Measurements from ENCODE around the gene NUFIP2. TPM values are rescaled to one million over a fixed set of nuclear protein-coding genes. Genes with fewer than 3 reads are reported as not detected.

Gene NUFIP2
- total and polyA plus RNA-seq, 5 donors from 2014 or later = 6.4 to 80.6 (median 8.5) TPM

DNA sequence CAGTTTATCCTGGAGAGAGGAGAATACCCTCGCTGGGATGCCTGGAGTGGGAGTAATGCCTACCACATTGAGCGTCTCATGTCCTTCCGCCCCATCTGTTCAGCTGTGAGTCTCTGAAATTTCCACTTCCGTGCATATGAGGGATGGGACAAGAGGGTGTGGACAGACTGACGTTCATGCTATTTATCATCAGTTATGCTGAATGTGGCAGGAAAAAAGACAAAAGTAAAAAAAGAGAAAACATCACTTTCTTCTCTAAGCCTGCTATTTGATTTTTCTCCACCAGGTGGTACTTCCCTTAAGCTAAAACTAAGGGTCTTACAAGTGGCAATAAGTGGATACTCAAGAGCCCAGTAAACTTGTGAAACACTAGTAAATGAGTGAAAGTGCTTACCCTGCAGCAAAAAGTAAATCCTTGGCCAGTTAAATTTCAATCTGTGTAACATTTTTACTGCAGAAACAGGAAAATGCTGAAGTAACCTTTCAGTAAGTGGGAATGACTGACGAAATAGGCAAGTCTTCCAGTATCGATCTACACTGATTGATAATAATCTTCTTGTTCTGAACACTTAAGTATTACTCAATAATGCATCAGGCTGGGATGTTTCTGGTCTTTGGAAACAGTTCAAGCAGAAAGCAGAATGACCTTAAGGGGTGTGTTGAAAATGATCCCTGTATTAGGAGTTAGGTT is 41.7 kb downstream of the NUFIP2 start:
- Mint-ChIP-seq H3K4me3 (no peak overlapping the region), H3K27me3 (no peaks in the 10 kb centered on the region), H3K4me1 (peaks cover 5 to 13% (median 8%) of the 10 kb centered on the region in 4 donors), H3K27ac (no peak overlapping the region), H3K36me3 (peaks cover 4% of the 10 kb centered on the region), H3K9me3 (peaks cover 0 to 1% (median 0%) of the 10 kb centered on the region in 7 donors)
- Histone ChIP-seq H3K27ac (ENCODE audit: insufficient read depth, low read length, poor library complexity, severe bottlenecking) (no peak overlapping the region), H3K36me3 (ENCODE audit: control insufficient read depth, insufficient read depth, low read length) (peaks cover 10% of the 10 kb centered on the region), H3K4me1 (ENCODE audit: control insufficient read depth, insufficient read depth, low read length, poor library complexity, severe bottlenecking) (no peaks in the 10 kb centered on the region), H3K9me3 (ENCODE audit: control insufficient read depth in 2 of 2, low read length in 2 of 2) (no peaks in the 10 kb centered on the region), H3K27me3 (ENCODE audit: control insufficient read depth, insufficient read depth, low read length) (no peaks in the 10 kb centered on the region), H3K4me3 (ENCODE audit: low read depth, low read length) (no peak overlapping the region)
- DNase-seq = peak in 1 of 3 donors; percentile 44
- no peak for ATAC-seq (ENCODE audit: low read depth in 2 of 2)

- H3K4me1 ChIP-seq (ENCODE audit: control insufficient read depth, insufficient read depth, low read length, poor library complexity, severe bottlenecking) = no peaks in the 10 kb centered on the region
- Mint-ChIP-seq H3K36me3 (no peaks in the 10 kb centered on the region), H3K27me3 (no peaks in the 10 kb centered on the region), H3K9me3 (peaks cover 0 to 1% (median 0%) of the 10 kb centered on the region in 7 donors), H3K4me1 (peaks cover 0 to 8% (median 3%) of the 10 kb centered on the region in 4 donors), H3K27ac (peak overlapping the region in 1 of 3 donors; percentile 43), H3K4me3 (no peak overlapping the region)
- no peak overlapping the region for H3K27ac ChIP-seq (ENCODE audit: insufficient read depth, low read length, poor library complexity, severe bottlenecking)
- ATAC-seq (ENCODE audit: low read depth in 2 of 2) (no peak), DNase-seq (no peak)
- H3K9me3 ChIP-seq (ENCODE audit: control insufficient read depth in 2 of 2, low read length in 2 of 2) = no peaks in the 10 kb centered on the region
- no peak overlapping the region for H3K4me3 ChIP-seq (ENCODE audit: low read depth, low read length)
- peaks cover 9% of the 10 kb centered on the region for H3K36me3 ChIP-seq (ENCODE audit: control insufficient read depth, insufficient read depth, low read length)
- H3K27me3 ChIP-seq (ENCODE audit: control insufficient read depth, insufficient read depth, low read length) = no peaks in the 10 kb centered on the region
Observed at GRCh38 chr17:29251184-29251583, 42.8 kb downstream of the NUFIP2 start.

GRCh38 chr17:29250666-29251065 is 43.3 kb downstream of the NUFIP2 start:
- Mint-ChIP-seq H3K4me3 (no peak overlapping the region), H3K9me3 (peaks cover 0 to 1% (median 0%) of the 10 kb centered on the region in 7 donors), H3K36me3 (no peaks in the 10 kb centered on the region), H3K4me1 (peaks cover 0 to 5% (median 2%) of the 10 kb centered on the region in 4 donors), H3K27ac (peak overlapping the region in 1 of 3 donors; percentile 43), H3K27me3 (no peaks in the 10 kb centered on the region)
- H3K9me3 ChIP-seq (ENCODE audit: control insufficient read depth in 2 of 2, low read length in 2 of 2) = no peaks in the 10 kb centered on the region
- H3K4me1 ChIP-seq (ENCODE audit: control insufficient read depth, insufficient read depth, low read length, poor library complexity, severe bottlenecking) = no peaks in the 10 kb centered on the region
- H3K4me3 ChIP-seq (ENCODE audit: low read depth, low read length) = no peak overlapping the region
- peaks cover 9% of the 10 kb centered on the region for H3K36me3 ChIP-seq (ENCODE audit: control insufficient read depth, insufficient read depth, low read length)
- ATAC-seq (ENCODE audit: low read depth in 2 of 2) (no peak), DNase-seq (no peak)
- H3K27ac ChIP-seq (ENCODE audit: insufficient read depth, low read length, poor library complexity, severe bottlenecking) = no peak overlapping the region
- H3K27me3 ChIP-seq (ENCODE audit: control insufficient read depth, insufficient read depth, low read length) = no peaks in the 10 kb centered on the region

DNA sequence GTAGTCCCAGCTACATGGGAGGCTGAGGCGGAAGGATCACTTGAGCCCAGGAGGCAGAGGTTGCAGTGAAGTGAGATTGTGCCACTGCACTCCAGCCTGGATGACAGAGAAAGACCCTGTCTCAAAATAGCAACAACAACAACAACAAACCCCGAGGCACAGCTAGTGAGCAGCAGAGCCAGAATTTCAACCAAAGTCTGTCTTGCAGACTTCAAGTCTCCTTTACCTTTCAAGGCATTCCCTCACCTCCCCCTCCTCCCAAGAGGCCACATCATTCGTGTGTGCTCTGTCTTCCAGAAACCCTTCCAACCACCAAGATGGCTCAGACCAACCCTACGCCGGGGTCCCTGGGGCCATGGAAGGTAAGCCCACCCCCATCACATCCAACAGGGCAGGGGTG is 45.1 kb downstream of the NUFIP2 start:
- H3K4me3 ChIP-seq (ENCODE audit: low read depth, low read length) = no peak overlapping the region
- no peak overlapping the region for H3K27ac ChIP-seq (ENCODE audit: insufficient read depth, low read length, poor library complexity, severe bottlenecking)
- ATAC-seq (ENCODE audit: low read depth in 2 of 2) (no peak), DNase-seq (no peak)
- H3K36me3 ChIP-seq (ENCODE audit: control insufficient read depth, insufficient read depth, low read length) = peaks cover under 1% of the 10 kb centered on the region
- no peak overlapping the region for H3K27ac Mint-ChIP-seq
- no peaks in the 10 kb centered on the region for H3K27me3 ChIP-seq (ENCODE audit: control insufficient read depth, insufficient read depth, low read length)
- H3K9me3 ChIP-seq (ENCODE audit: control insufficient read depth in 2 of 2, low read length in 2 of 2) = no peaks in the 10 kb centered on the region
- H3K27me3 Mint-ChIP-seq = no peaks in the 10 kb centered on the region
- H3K4me1 Mint-ChIP-seq = peaks cover 0 to 2% (median under 1%) of the 10 kb centered on the region in 4 donors
- no peak overlapping the region for H3K4me3 Mint-ChIP-seq
- H3K36me3 Mint-ChIP-seq = no peaks in the 10 kb centered on the region
- H3K4me1 ChIP-seq (ENCODE audit: control insufficient read depth, insufficient read depth, low read length, poor library complexity, severe bottlenecking) = no peaks in the 10 kb centered on the region
- H3K9me3 Mint-ChIP-seq = peaks cover 0 to 1% (median 0%) of the 10 kb centered on the region in 7 donors

GRCh38 chr17:29247219-29247618 is 46.7 kb downstream of the NUFIP2 start:
- no peaks in the 10 kb centered on the region for H3K36me3 Mint-ChIP-seq
- Histone ChIP-seq H3K36me3 (ENCODE audit: control insufficient read depth, insufficient read depth, low read length) (no peaks in the 10 kb centered on the region), H3K4me3 (ENCODE audit: low read depth, low read length) (no peak overlapping the region), H3K9me3 (ENCODE audit: control insufficient read depth in 2 of 2, low read length in 2 of 2) (no peaks in the 10 kb centered on the region), H3K4me1 (ENCODE audit: control insufficient read depth, insufficient read depth, low read length, poor library complexity, severe bottlenecking) (no peaks in the 10 kb centered on the region), H3K27me3 (ENCODE audit: control insufficient read depth, insufficient read depth, low read length) (no peaks in the 10 kb centered on the region), H3K27ac (ENCODE audit: insufficient read depth, low read length, poor library complexity, severe bottlenecking) (no peak overlapping the region)
- DNase-seq = no peak
- peaks cover 0 to 2% (median under 1%) of the 10 kb centered on the region in 4 donors for H3K4me1 Mint-ChIP-seq
- H3K27ac Mint-ChIP-seq = no peak overlapping the region
- no peak overlapping the region for H3K4me3 Mint-ChIP-seq
- ATAC-seq (ENCODE audit: low read depth in 2 of 2) = no peak
- peaks cover 0 to 1% (median 0%) of the 10 kb centered on the region in 7 donors for H3K9me3 Mint-ChIP-seq
- no peaks in the 10 kb centered on the region for H3K27me3 Mint-ChIP-seq

GRCh38 chr17:29246628-29247027 is 47.3 kb downstream of the NUFIP2 start, which contains the start of gene CRYBA1:
Gene CRYBA1 (plus strand): TSS chr17:29246859. CDS start chr17:29246864, 5 bp downstream.
- no peaks in the 10 kb centered on the region for H3K36me3 Mint-ChIP-seq
- H3K4me1 Mint-ChIP-seq = peaks cover 0 to 2% (median 0%) of the 10 kb centered on the region in 4 donors
- H3K36me3 ChIP-seq (ENCODE audit: control insufficient read depth, insufficient read depth, low read length) = no peaks in the 10 kb centered on the region
- no peak within 1 kb of the TSS for H3K27ac ChIP-seq (ENCODE audit: insufficient read depth, low read length, poor library complexity, severe bottlenecking)
- H3K27me3 ChIP-seq (ENCODE audit: control insufficient read depth, insufficient read depth, low read length) = no peaks in the 10 kb centered on the region
- H3K4me1 ChIP-seq (ENCODE audit: control insufficient read depth, insufficient read depth, low read length, poor library complexity, severe bottlenecking) = no peaks in the 10 kb centered on the region
- no peak within 1 kb of the TSS for H3K4me3 Mint-ChIP-seq
- no peak within 1 kb of the TSS for H3K4me3 ChIP-seq (ENCODE audit: low read depth, low read length)
- DNase-seq = no peak
- H3K27me3 Mint-ChIP-seq = no peaks in the 10 kb centered on the region
- no peak within 1 kb of the TSS for H3K27ac Mint-ChIP-seq
- no peak for ATAC-seq (ENCODE audit: low read depth in 2 of 2)
- no peaks in the 10 kb centered on the region for H3K9me3 ChIP-seq (ENCODE audit: control insufficient read depth in 2 of 2, low read length in 2 of 2)
- peaks cover 0 to 1% (median 0%) of the 10 kb centered on the region in 7 donors for H3K9me3 Mint-ChIP-seq

GRCh38 chr17:29245401-29245800 is 48.5 kb downstream of the NUFIP2 start:
- Histone ChIP-seq H3K27me3 (ENCODE audit: control insufficient read depth, insufficient read depth, low read length) (no peaks in the 10 kb centered on the region), H3K4me3 (ENCODE audit: low read depth, low read length) (no peak overlapping the region), H3K4me1 (ENCODE audit: control insufficient read depth, insufficient read depth, low read length, poor library complexity, severe bottlenecking) (no peaks in the 10 kb centered on the region), H3K9me3 (ENCODE audit: control insufficient read depth in 2 of 2, low read length in 2 of 2) (no peaks in the 10 kb centered on the region), H3K36me3 (ENCODE audit: control insufficient read depth, insufficient read depth, low read length) (no peaks in the 10 kb centered on the region), H3K27ac (ENCODE audit: insufficient read depth, low read length, poor library complexity, severe bottlenecking) (no peak overlapping the region)
- no peak for ATAC-seq (ENCODE audit: low read depth in 2 of 2)
- no peak overlapping the region for H3K4me3 Mint-ChIP-seq
- no peaks in the 10 kb centered on the region for H3K27me3 Mint-ChIP-seq
- no peak overlapping the region for H3K27ac Mint-ChIP-seq
- no peak for DNase-seq
- peaks cover 0 to 2% (median 0%) of the 10 kb centered on the region in 4 donors for H3K4me1 Mint-ChIP-seq
- H3K9me3 Mint-ChIP-seq = peaks cover 0 to 1% (median 0%) of the 10 kb centered on the region in 7 donors
- H3K36me3 Mint-ChIP-seq = no peaks in the 10 kb centered on the region

DNA sequence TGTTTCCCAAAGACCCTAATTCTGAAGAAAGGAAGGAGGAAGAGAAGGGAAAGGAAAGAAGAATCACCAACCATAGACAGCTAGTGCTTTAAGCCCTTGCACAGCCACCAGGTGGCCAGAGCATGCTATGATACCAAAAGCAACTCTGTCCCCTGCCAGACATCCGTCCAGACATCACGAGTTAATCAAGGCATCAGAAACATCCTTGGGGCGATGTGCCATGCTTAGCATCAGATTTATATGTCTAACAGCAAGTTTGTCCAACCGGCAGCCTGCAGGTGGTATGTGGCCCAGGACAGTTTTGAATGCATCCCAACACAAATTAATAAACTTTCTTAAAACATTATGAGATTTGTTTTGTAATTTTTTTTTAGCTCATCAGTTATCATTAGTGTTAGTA is 50.2 kb downstream of the NUFIP2 start:
- no peak overlapping the region for H3K27ac Mint-ChIP-seq
- H3K9me3 ChIP-seq (ENCODE audit: control insufficient read depth in 2 of 2, low read length in 2 of 2) = no peaks in the 10 kb centered on the region
- no peak for ATAC-seq (ENCODE audit: low read depth in 2 of 2)
- H3K27me3 Mint-ChIP-seq = no peaks in the 10 kb centered on the region
- no peaks in the 10 kb centered on the region for H3K36me3 Mint-ChIP-seq
- no peaks in the 10 kb centered on the region for H3K9me3 Mint-ChIP-seq
- no peak overlapping the region for H3K27ac ChIP-seq (ENCODE audit: insufficient read depth, low read length, poor library complexity, severe bottlenecking)
- no peaks in the 10 kb centered on the region for H3K27me3 ChIP-seq (ENCODE audit: control insufficient read depth, insufficient read depth, low read length)
- H3K4me3 ChIP-seq (ENCODE audit: low read depth, low read length) = no peak overlapping the region
- H3K4me3 Mint-ChIP-seq = no peak overlapping the region
- no peaks in the 10 kb centered on the region for H3K4me1 Mint-ChIP-seq
- no peaks in the 10 kb centered on the region for H3K36me3 ChIP-seq (ENCODE audit: control insufficient read depth, insufficient read depth, low read length)
- H3K4me1 ChIP-seq (ENCODE audit: control insufficient read depth, insufficient read depth, low read length, poor library complexity, severe bottlenecking) = no peaks in the 10 kb centered on the region
- peak in 1 of 3 donors; percentile 20 for DNase-seq

Measured in CD4-positive, CD25-positive, alpha-beta regulatory T cell (primary cell).